ENCODE measurements around the gene DCC.

- TF ChIP-seq CTCF (IDR thresholded peaks at IDR 0.05) = no peak
- TF ChIP-seq POLR2A (IDR thresholded peaks at IDR 0.05) = no peak
Measured at GRCh38 chr18:52319424-52319983, 20.5 kb upstream of the DCC start.
